ENCODE data around the gene CNGB1. TPM values are rescaled to one million over a fixed set of nuclear protein-coding genes. Genes with fewer than 3 reads are reported as not detected.

CNGB1 gene
- polyA plus RNA-seq, 1 donor from 2014 or later, result 20.7 TPM

DNA sequence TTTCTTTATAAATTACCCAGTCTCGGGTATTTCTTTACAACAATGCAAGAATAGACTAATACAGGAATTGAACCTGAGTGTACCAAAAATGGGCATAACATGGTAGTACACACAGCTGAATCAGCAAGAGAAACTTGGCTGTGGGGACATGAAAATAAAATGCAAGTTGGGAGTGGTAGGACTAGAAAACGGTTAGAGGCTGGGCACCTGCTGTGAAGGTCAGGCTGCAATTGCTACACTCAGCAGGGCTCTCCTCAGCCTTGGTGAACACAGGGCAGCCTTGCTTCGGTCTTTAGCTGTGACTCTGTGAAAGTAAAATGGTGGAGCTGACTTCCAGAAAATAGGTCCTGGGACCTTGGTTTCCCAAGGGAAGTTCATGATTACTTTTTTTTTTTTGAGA is 45.6 kb downstream of the CNGB1 start:
- Histone ChIP-seq H3K4me3 (ENCODE audit: low read length) (no peak overlapping the region), H3K9me2 (ENCODE audit: insufficient read depth, low read length) (no peaks in the 10 kb centered on the region), H3F3A (ENCODE audit: insufficient read depth, low read length, poor library complexity, severe bottlenecking) (no peaks in the 10 kb centered on the region), H3K27me3 (ENCODE audit: insufficient read depth, low read depth, low read length) (no peaks in the 10 kb centered on the region), H3K9me3 (ENCODE audit: low read length) (no peaks in the 10 kb centered on the region), H3K36me3 (ENCODE audit: insufficient read depth, low read length) (no peaks in the 10 kb centered on the region), H3K4me2 (ENCODE audit: low read length) (no peak overlapping the region), H3K9ac (ENCODE audit: low read length) (no peak overlapping the region), H2AFZ (ENCODE audit: low read depth, low read length) (no peak overlapping the region), H3K27ac (ENCODE audit: low read length) (no peak overlapping the region), H3K79me2 (replicated peaks; ENCODE audit: insufficient read depth, low read length) (no peaks in the 10 kb centered on the region), H4K20me1 (ENCODE audit: insufficient read depth) (no peaks in the 10 kb centered on the region)
- TF ChIP-seq POLR2AphosphoS5 (IDR thresholded peaks at IDR 0.05) (no peak), CTCF (IDR thresholded peaks at IDR 0.05; ENCODE audit: poor library complexity, severe bottlenecking) (no peak), SMC3 (conservative IDR thresholded peaks at IDR 0.05; ENCODE audit: poor library complexity) (no peak), MXI1 (conservative IDR thresholded peaks at IDR 0.05; ENCODE audit: poor library complexity, severe bottlenecking) (no peak), EP300 (conservative IDR thresholded peaks at IDR 0.05; ENCODE audit: poor library complexity, severe bottlenecking) (no peak)

GRCh38 chr16:57924514-57924913 is 46.4 kb downstream of the CNGB1 start:
- no peaks in the 10 kb centered on the region for H3K9me2 ChIP-seq (ENCODE audit: insufficient read depth, low read length)
- H2AFZ ChIP-seq (ENCODE audit: low read depth, low read length), result no peak overlapping the region
- H3K36me3 ChIP-seq (ENCODE audit: insufficient read depth, low read length), result no peaks in the 10 kb centered on the region
- H3K4me3 ChIP-seq (ENCODE audit: low read length), result no peak overlapping the region
- H3K9ac ChIP-seq (ENCODE audit: low read length), result no peak overlapping the region
- no peaks in the 10 kb centered on the region for H4K20me1 ChIP-seq (ENCODE audit: insufficient read depth)
- no peak for TF ChIP-seq CTCF (IDR thresholded peaks at IDR 0.05; ENCODE audit: poor library complexity, severe bottlenecking)
- TF ChIP-seq RAD21 (conservative IDR thresholded peaks at IDR 0.05), result no peak
- TF ChIP-seq POLR2AphosphoS5 (IDR thresholded peaks at IDR 0.05), result no peak
- no peak for TF ChIP-seq EZH2 (IDR thresholded peaks at IDR 0.05; ENCODE audit: borderline replicate concordance, insufficient read depth, low read length, poor library complexity, severe bottlenecking)
- no peak for TF ChIP-seq MXI1 (conservative IDR thresholded peaks at IDR 0.05; ENCODE audit: poor library complexity, severe bottlenecking)
- TF ChIP-seq REST (IDR thresholded peaks at IDR 0.05; ENCODE audit: borderline replicate concordance), result no peak
- no peak for TF ChIP-seq TAF1 (IDR thresholded peaks at IDR 0.05; ENCODE audit: low read depth)
- TF ChIP-seq SMC3 (conservative IDR thresholded peaks at IDR 0.05; ENCODE audit: poor library complexity), result no peak
- TF ChIP-seq EP300 (conservative IDR thresholded peaks at IDR 0.05; ENCODE audit: poor library complexity, severe bottlenecking), result no peak
- H3K9me3 ChIP-seq (ENCODE audit: low read length), result no peaks in the 10 kb centered on the region
- H3K4me2 ChIP-seq (ENCODE audit: low read length), result no peak overlapping the region
- no peak overlapping the region for H3K27ac ChIP-seq (ENCODE audit: low read length)
- H3F3A ChIP-seq (ENCODE audit: insufficient read depth, low read length, poor library complexity, severe bottlenecking), result no peaks in the 10 kb centered on the region
- no peaks in the 10 kb centered on the region for H3K79me2 ChIP-seq (replicated peaks; ENCODE audit: insufficient read depth, low read length)
- no peaks in the 10 kb centered on the region for H3K27me3 ChIP-seq (ENCODE audit: insufficient read depth, low read depth, low read length)

All from neural cell (in vitro differentiated cells).